LoVo (cell line): Measurements from ENCODE around the gene SLC36A1.
A peak's percentile ranks its signal among the peaks of the same experiment; 100 is the strongest.
"Not testable (repeated sequence)": the region's sequence is repeated elsewhere in the genome, so short reads cannot be mapped to it uniquely, and the experiment has no call there.

Experiments
- DNase-seq: peaks from one replicate; pipeline ENCODE4 v3.0.0-alpha.2; 2016; ENCODE audit warnings: low spot score

SLC36A1 gene

DNA sequence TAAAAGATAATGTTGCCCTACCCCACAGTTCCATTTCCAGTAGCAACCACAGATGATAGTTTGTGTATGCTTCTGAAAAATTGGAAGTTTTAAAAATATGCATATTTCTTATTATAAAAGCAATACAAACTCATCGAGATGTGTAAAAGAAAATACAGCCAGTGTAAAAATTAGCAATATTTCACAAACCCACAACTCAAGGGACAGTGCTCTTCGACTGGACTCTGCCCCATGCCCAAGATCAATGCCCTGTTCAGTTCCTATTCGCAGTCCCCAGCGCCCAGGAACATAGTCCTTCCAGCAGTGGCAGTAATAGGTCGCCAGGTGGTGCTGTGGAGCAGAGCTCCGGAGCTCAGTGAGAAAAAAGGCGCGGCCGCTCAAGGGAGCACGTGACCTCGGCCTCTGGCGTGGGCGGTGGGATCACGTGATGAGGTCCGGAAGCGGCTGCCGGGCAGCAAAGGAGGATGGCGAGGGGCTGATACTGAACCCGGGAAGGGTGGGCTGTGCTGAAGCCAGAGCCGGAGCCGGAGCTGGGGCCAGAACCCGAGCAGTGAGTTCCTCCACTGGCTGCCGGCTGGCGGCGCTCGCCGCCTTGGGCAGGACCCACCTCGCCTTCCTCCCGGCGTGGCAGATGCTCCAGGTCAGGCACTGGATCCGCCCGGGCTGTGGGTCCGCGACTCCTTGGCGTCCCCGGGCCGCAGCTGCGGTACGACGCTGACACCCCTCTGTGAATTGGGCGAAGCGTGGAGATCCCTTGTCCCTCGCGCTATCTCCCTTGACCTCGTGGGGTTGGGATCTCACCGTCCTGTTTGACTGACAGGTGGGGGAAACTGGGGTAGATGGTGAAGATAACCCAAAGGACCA, at the start of gene SLC36A1:
TSS of gene SLC36A1 (plus strand) at position 430 of the 864 bp plus-strand sequence. CDS start 11,190 bp downstream, outside the sequence.
- peak; percentile 96 for DNase-seq

DNA sequence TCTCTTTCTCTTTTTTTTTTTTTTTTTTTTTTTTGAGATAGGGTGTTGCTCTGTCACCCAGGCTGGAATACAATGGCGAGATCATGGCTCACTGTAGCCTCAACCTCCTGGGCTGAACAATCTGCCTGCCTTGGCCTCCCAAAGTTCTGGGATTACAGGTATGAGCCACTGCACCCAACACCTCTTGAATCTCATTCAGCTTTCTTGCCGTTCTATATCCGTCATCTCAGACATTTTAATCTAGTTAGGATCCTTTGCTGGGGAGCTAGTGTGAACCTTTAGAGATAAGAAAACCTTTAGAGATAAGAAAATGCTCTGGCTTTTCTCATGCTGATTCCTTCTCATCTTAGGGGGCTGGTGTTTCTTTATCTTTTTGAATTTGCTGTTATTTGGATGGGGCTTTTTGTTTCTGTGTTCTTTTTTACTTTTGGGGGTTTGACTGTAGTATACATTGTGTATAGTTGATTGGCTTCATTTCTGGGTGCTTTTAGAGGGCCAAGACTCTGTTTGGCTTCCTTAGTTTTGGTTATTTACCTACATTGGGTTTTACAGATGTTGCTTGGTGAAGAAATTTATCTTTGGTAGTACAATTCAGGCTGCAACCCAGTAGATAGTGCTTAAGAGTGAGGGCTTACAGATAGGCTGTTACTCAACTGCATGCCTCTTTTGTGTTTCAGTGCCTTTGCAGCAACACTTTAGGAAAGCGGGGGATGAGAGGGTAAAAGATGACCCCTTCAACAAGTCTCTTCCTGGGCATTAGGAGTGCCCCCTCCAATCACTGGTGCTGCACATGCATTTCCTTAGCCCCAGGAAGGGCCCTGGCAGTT, 41.9 kb upstream of the SLC36A1 start:
- DNase-seq = no peak

DNA sequence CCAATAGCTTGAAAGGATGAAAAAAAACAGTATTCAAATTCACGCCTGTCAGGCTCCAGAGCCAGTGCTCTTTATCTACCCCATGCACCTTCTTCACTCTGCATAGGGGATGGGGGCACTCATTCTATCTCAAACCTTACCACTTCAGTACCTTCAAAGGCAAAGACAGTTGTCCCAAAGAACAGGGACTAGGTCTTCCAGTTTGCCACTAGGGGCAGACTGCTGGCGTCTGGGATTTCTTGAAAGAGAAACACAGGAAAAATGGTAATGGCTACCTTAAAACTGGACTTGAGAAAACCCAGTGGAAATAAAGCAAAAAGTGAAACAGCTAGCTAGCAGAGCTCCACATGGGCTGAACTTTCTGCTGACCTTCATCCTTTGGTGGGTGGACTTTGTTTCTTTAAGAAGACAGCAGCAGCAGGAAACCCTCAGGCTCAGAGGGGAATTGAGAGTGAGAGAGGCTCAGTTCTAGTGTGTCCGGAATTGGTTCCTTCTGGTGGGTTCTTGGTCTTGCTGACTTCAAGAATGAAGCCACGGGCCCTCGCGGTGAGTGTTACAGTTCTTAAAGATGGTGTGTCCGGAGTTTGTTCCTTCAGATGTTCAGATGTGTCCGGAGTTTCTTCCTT, 41.0 kb upstream of the SLC36A1 start:
- DNase-seq = peak; percentile 12

GRCh38 chr5:151408591-151409230, 38.7 kb upstream of the SLC36A1 start:
- peak; percentile 7 for DNase-seq

GRCh38 chr5:151413800-151414199, 33.6 kb upstream of the SLC36A1 start:
- DNase-seq = no peak

DNA sequence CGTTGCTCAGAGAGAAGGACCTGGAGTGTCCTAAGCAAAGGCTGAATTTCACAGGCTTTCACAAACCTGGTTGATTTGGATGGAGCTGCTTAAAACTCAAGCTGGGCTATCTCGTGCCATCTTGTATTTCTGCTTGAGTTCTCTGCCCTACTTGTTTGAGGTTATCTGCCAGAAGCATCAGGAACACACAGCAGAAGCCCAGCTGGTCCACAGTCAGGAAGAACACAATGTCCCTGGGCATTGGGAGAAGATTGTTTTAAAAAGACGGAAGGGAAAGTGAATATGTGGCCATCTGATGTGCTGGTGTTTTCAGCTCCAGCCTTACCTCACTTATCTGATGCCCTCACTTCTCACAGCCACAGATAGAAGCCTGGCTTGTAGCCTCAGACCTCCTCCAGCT, 32.9 kb upstream of the SLC36A1 start:
- no peak for DNase-seq

- no peak for DNase-seq
Observed at GRCh38 chr5:151417712-151418111, 29.7 kb upstream of the SLC36A1 start.

GRCh38 chr5:151420127-151420526, 27.3 kb upstream of the SLC36A1 start:
- no peak for DNase-seq

GRCh38 chr5:151424892-151425523, 22.4 kb upstream of the SLC36A1 start:
- no peak for DNase-seq

- not testable (repeated sequence) for DNase-seq
Observed at GRCh38 chr5:151426347-151426746, 21.1 kb upstream of the SLC36A1 start.

DNA sequence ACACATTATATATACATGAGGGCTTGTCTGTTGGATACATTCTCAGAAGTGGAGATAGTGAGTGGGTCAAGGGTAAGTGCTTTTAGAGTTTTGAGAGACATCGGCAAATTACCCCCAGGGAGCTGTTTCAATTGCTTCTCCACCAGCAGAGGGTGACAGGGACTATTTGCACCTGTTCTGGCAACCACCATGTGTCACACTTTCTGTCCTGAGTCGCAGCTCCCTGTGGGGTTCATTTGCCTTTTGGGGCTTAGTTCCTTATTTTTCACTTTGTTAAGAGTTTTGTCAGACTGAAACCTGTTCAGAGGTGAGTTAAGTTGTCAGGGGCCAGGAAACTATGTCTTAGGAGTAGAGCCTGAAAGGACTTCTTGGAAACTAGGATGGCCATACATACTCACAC, 20.1 kb upstream of the SLC36A1 start:
- DNase-seq = no peak

- DNase-seq = no peak
Observed at GRCh38 chr5:151430731-151431130, 16.7 kb upstream of the SLC36A1 start.

- DNase-seq = no peak
Observed at GRCh38 chr5:151431666-151432065, 15.7 kb upstream of the SLC36A1 start.

DNA sequence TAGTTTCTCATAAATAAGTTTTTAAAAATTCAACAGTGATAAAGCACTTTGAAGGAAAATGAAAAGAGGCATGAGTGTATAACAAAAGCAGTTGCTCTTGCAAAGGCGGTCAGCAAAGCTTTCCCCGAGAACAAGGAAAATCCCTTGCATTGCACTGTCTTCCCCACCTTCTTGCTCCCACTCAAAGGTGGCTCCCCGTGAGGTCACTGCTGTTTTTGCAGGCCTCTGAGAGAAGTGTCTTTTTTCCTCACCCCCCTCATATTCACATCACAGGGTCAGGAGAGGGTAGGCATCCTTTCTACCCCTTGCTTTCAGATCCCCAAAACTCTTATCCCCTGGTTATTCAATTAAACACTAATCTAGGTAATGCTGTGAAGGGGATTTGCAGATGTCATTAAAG, 15.2 kb upstream of the SLC36A1 start:
- no peak for DNase-seq

GRCh38 chr5:151434570-151435237, 12.7 kb upstream of the SLC36A1 start:
- no peak for DNase-seq

DNA sequence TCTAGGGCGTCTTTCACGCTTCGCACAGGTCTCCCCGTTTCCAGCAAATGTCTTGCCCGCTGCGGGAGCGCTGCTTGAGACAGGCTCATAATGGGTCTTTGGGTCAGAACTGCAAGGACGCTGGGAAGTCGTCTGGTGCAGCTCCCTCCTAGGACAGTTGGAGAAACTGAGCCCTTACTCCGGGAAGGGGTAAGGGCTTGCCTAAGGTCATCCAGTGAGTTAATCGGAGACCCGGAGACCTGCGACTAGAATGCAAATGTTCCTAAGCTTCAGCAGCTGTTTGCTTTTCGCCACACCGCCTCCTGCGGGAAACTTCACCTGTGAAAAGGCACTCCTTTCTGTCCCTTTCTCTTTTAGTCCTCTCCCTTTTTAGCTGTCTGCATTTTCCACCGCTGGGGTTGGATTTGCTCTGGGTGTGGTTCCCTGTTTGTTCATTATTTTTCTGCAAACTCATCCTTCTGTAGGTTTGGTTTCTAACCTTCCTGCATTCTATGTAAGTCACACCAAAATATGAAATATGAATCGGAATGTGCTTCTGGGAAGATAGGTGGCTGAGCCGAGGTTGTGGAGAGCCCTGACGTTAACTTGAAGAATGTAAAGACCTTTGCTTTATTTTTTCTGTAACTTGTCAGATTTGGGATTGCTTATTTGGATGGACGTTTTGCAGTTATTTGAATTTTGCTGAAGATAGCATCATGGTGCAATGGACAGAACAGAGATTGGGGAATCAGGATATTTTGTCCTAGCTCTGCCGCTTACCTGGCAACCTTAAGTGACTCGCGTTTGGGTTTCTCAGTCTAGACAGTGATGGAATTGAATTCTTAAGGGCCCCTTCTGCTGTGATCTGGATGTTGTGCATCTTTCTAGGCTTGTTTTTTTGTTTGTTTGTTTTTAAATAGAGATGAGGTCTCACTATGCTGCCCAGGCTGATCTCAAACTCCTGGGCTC, 909 bp downstream of the SLC36A1 start:
- peak; percentile 53 for DNase-seq

GRCh38 chr5:151449297-151449696, 1.9 kb downstream of the SLC36A1 start:
- no peak for DNase-seq

DNA sequence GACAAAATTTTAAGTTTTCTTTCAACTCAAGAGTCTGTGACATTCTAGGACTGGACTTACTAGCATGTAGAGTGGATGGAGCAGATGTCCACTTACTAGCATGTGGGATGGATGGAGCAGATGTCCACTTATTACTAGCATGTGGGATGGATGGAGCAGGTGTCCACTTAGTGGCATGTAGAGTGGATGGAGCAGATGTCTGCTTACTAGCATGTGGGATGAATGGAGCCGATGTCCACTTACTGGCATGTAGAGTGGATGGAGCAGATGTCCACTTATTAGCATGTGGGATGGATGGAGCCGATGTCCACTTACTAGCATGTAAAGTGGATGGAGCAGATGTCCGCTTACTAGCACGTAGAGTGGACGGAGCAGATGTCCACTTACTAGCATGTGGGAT, 2.4 kb downstream of the SLC36A1 start:
- no peak for DNase-seq

GRCh38 chr5:151450605-151451004, 3.2 kb downstream of the SLC36A1 start:
- no peak for DNase-seq
